Spleen (tissue), 11 donors: Measurements from ENCODE around the gene CFAP221. TPM values are rescaled to one million over a fixed set of nuclear protein-coding genes. Genes with fewer than 3 reads are reported as not detected.

Experiments used
- DNase-seq: peaks from one replicate; pipeline ENCODE4 v3.0.0-alpha.2; 2020
- H3K27ac ChIP-seq, 8 donors: fragments of 200-600 bp; sonication (generic) in 7 of 8; 1 replicate in 4 of 8; 2 replicates in 4 of 8; pipeline versions ENCODE4 v1.5.0 to v1.8.0; 2016 to 2021; ENCODE audit warnings: inconsistent platforms in 4 of 8, mild to moderate bottlenecking in 4 of 8, moderate library complexity in 1 of 8
- H3K27me3 ChIP-seq, 7 donors: fragments of 200-600 bp; sonication (generic) in 6 of 7; replicated peaks in 1 of 7; 1 replicate in 4 of 7; 2 replicates in 3 of 7; pipeline versions ENCODE4 v1.5.0 to v1.8.0; 2016 to 2021; ENCODE audit warnings: inconsistent platforms in 3 of 7, mild to moderate bottlenecking in 1 of 7
- H3K36me3 ChIP-seq, 6 donors: fragments of 200-600 bp; sonication (generic) in 5 of 6; 1 replicate in 4 of 6; 2 replicates in 2 of 6; pipeline versions ENCODE4 v1.5.0 to v1.8.0; 2016 to 2021; ENCODE audit warnings: inconsistent platforms in 2 of 6
- H3K4me1 ChIP-seq, 6 donors: fragments of 200-600 bp; sonication (generic) in 5 of 6; 1 replicate in 3 of 6; 2 replicates in 3 of 6; pipeline versions ENCODE4 v1.5.0 to v1.8.0; 2016 to 2021; ENCODE audit warnings: inconsistent platforms in 3 of 6
- H3K4me3 ChIP-seq, 8 donors: fragments of 200-600 bp; sonication (generic) in 7 of 8; 1 replicate in 4 of 8; 2 replicates in 4 of 8; pipeline versions ENCODE4 v1.5.0 to v1.8.0; 2016 to 2021; ENCODE audit warnings: inconsistent platforms in 4 of 8, mild to moderate bottlenecking in 4 of 8, moderate library complexity in 2 of 8
- H3K9me3 ChIP-seq, 8 donors: fragments of 200-600 bp; sonication (generic) in 7 of 8; 1 replicate in 4 of 8; 2 replicates in 4 of 8; pipeline versions ENCODE4 v1.5.0 to v1.8.0; 2016 to 2021; ENCODE audit warnings: inconsistent platforms in 4 of 8
- POLR2A ChIP-seq, 3 donors: fragments of 450-650 bp; IDR thresholded peaks; one replicate each; pipeline ENCODE4 v1.5.1; 2017; ENCODE audit warnings: antibody characterized with exemption in 3 of 3, mild to moderate bottlenecking in 1 of 3
- POLR2AphosphoS5 ChIP-seq, 3 donors: sonication (generic); formaldehyde crosslinking; IDR thresholded peaks; one replicate each; pipeline ENCODE4 v1.5.1; 2017; ENCODE audit warnings: antibody characterized with exemption in 3 of 3
- WGBS, 5 donors: extraction: QIAGEN DNeasy Blood & Tissue Kit in 3 of 5; methylation state at CpG; one replicate each; pipeline versions ENCODE4 v1.1.5 to v1.1.7; 2013 to 2018; 5-methylcytosine and 5-hydroxymethylcytosine counted together
- intact Hi-C: fragments of 100-400 bp; cut with DNase I; formaldehyde crosslinking; loops from one replicate; pipeline ENCODE4 v1.15.0; 2023; ENCODE audit warnings: low total_unique reads
- polyA plus RNA-seq, 3 donors: library from polyadenylated mRNA; stranded (reverse); fragments of 200-250 nt; gene quantifications; one replicate each; pipeline ENCODE4 v1.2.1, GENCODE V29; 2013
- total RNA-seq, 7 donors: library from RNA; depleted of rRNA in 3 of 7; stranded (reverse); fragments of >200 nt in 3 of 7; fragmentation: NEBNext Ultra II Directional in 4 of 7; extraction: Animal tissue kit (Norgen Biotek cat#: 25700) in 4 of 7; gene quantifications; one replicate each; pipeline versions ENCODE4 v1.1.0 to v1.2.1, GENCODE V29; 2016 to 2021
- TF ChIP-seq, protein P1 (sequence below), 11 experiments: fragments of 200-600 bp in 7 of 11; fragments of 450-650 bp in 4 of 11; sonication (generic) in 4 of 11; IDR thresholded peaks in 8 of 11; conservative IDR thresholded peaks in 3 of 11; 1 replicate in 7 of 11; 2 replicates in 4 of 11; pipeline versions ENCODE4 v1.4.0 to v1.8.0; 2016 to 2021; ENCODE audit warnings: antibody characterized with exemption in 11 of 11, inconsistent platforms in 4 of 11, mild to moderate bottlenecking in 1 of 11
- donor health status: healthy with polysubstance abuse.
- donor health status: DM: no; HTN: no; CAD: no; lungs with moderate emphysema.
- donor health status: DM: no; HTN: no; CAD: no.
- donor health status: Bipolar disorder and iron deficiency.
- donor health status: healthy.
- donor health status: DM: no; HTN: no; CAD: no.
- donor health status: DM: yes; HTN: yes; CAD: no.

CFAP221 gene
- total and polyA plus RNA-seq, 10 donors: 0.06 to 1.5 (median 0.55) TPM; not detected in 2

DNA sequence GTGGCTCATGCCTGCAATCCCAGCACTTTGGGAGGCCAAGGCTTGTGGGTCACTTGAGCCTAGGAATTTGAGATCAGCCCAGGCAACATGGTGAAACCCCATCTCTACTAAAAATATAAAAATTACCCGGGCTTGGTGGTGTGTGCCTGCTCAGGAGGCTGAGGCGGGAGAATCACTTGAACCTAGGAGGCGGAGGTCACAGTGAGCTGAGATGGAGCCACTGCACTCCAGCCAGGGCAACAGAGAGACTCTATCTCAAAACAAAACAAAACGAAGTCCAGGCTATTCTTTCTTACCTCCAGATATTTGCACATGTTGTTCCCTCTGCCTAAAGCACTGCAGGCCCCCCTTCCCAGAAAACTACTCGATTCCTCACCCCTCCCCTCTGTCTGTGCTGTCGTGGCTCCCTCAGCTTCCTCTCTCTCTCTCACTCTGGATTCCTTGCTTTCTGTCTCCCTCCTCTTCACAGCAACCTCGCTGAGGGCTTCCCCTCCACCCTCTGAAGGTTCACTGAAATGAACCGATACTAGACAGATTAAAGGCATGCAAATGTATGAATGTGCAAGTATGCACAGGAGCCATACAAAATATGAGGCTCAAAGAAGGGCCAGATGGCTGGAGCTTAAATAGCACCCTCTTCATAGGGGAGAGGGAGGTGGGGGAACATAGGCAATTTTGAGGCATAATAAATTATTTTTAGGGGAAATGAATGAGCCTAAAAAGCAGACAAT lies 153.2 kb downstream of the CFAP221 start:
- H3K4me3 ChIP-seq: no peak overlapping the region
- no peak for DNase-seq
- TF ChIP-seq, protein P1, sequence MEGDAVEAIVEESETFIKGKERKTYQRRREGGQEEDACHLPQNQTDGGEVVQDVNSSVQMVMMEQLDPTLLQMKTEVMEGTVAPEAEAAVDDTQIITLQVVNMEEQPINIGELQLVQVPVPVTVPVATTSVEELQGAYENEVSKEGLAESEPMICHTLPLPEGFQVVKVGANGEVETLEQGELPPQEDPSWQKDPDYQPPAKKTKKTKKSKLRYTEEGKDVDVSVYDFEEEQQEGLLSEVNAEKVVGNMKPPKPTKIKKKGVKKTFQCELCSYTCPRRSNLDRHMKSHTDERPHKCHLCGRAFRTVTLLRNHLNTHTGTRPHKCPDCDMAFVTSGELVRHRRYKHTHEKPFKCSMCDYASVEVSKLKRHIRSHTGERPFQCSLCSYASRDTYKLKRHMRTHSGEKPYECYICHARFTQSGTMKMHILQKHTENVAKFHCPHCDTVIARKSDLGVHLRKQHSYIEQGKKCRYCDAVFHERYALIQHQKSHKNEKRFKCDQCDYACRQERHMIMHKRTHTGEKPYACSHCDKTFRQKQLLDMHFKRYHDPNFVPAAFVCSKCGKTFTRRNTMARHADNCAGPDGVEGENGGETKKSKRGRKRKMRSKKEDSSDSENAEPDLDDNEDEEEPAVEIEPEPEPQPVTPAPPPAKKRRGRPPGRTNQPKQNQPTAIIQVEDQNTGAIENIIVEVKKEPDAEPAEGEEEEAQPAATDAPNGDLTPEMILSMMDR (IDR thresholded peaks at IDR 0.05 in 8 of 11, conservative IDR thresholded peaks at IDR 0.05 in 3 of 11): no peak
- peaks cover 0 to 27% (median 0%) of the 10 kb centered on the region in 7 donors for H3K27me3 ChIP-seq
- H3K9me3 ChIP-seq: no peaks in the 10 kb centered on the region
- H3K27ac ChIP-seq: no peak overlapping the region
- H3K4me1 ChIP-seq: peaks cover 0 to 12% (median 0%) of the 10 kb centered on the region in 6 donors
- H3K36me3 ChIP-seq: no peaks in the 10 kb centered on the region
- WGBS, 5 donors: 51 to 55% (median 52%) methylated on average over 8 of the region's 8 CpGs
- intact Hi-C loops: no loop called here

DNA sequence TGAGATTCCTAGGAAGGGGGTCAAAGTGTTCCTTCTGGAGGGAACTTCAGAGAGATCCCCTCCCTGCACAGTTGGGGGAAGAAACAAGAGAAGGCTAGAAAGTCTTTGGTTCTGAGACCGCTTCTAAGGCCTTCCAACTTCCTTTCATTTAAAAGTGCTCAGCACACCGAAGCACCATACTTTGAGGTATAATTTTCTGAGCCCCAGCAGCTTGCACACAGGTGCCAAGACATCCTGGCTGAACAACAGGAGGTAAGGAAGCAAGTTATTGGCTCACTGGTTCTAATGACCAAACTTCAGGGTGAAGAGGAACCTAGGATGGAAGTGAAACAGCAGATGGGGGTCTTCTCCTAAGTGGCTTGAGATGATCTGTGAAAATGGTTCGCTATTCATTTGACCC lies 154.0 kb downstream of the CFAP221 start:
- Histone ChIP-seq H3K4me1 (peaks cover 0 to 19% (median 0%) of the 10 kb centered on the region in 6 donors), H3K9me3 (no peaks in the 10 kb centered on the region), H3K27ac (no peak overlapping the region), H3K27me3 (peaks cover 0 to 29% (median 0%) of the 10 kb centered on the region in 7 donors), H3K36me3 (no peaks in the 10 kb centered on the region), H3K4me3 (no peak overlapping the region)
- TF ChIP-seq POLR2A (IDR thresholded peaks at IDR 0.05) (no peak), POLR2AphosphoS5 (IDR thresholded peaks at IDR 0.05) (no peak)
- TF ChIP-seq, protein P1 (IDR thresholded peaks at IDR 0.05 in 8 of 11, conservative IDR thresholded peaks at IDR 0.05 in 3 of 11): no peak
- intact Hi-C loops: no loop called here
- WGBS, 5 donors: 69 to 94% (median 81%) methylated on average over 3 of the region's 3 CpGs
- DNase-seq: no peak

DNA sequence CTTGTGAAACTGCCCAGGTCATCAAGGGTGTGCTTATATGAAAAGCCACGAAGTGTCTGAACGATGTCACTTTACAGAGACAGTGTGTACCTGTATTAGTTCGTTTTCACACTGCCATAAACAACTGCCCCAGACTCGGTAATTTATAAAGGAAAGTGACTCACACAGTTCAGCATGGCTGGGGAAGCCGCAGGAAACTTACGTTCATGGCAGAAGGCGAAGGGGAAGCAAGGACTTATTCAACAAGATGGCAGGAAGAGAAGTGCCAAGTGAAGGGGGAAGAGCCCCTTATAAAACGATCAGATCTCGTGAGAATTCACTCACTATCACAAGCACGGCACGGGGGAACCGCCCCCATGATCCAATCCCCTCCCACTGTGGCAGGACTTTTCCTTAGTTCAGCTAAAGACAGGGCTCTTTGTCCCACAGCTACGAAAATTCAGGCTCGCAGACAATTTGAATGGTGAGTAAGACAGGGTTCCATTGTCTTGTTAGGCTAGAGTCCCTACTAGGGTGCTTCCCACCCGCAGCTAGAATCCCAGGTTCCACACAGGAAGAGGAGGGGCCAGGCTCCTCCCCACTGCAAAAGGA lies 154.9 kb downstream of the CFAP221 start:
- no peaks in the 10 kb centered on the region for H3K36me3 ChIP-seq
- H3K4me1 ChIP-seq: peaks cover 0 to 19% (median 0%) of the 10 kb centered on the region in 6 donors
- intact Hi-C loops: no loop called here
- DNase-seq: no peak
- no peak for TF ChIP-seq POLR2A (IDR thresholded peaks at IDR 0.05)
- TF ChIP-seq, protein P1 (IDR thresholded peaks at IDR 0.05 in 8 of 11, conservative IDR thresholded peaks at IDR 0.05 in 3 of 11): no peak
- TF ChIP-seq POLR2AphosphoS5 (IDR thresholded peaks at IDR 0.05): no peak
- no peaks in the 10 kb centered on the region for H3K9me3 ChIP-seq
- no peak overlapping the region for H3K27ac ChIP-seq
- H3K4me3 ChIP-seq: no peak overlapping the region
- H3K27me3 ChIP-seq: peaks cover 0 to 29% (median 0%) of the 10 kb centered on the region in 7 donors
- 55 to 73% (median 72%) methylated on average over 15 of the region's 15 CpGs for WGBS, 5 donors

DNA sequence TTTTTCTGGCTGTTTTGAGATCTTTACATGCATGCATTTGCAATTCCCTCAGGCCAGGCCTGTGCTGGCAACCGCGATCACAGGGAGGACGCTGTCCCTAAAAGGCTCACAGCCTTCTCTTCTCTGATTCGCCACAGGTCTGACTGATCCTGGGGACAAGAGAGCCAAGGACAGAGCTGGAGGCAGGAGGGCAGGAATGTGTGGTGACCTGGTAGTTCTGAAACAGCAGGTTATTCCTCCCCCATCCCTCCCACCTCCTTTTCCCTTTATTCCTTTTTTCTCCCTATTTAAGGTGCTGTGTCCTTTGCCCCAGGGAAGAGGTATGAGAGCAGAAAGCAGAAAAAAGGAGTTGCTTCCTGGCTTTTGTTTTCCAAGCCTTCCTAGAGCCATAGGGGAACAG lies 156.6 kb downstream of the CFAP221 start:
- intact Hi-C loops: loop anchor here (5.0 to 10.0 kb wide), 2 partner anchors 121 to 474 kb away; no protein-coding TSS in a partner anchor
- DNase-seq: no peak
- Histone ChIP-seq H3K36me3 (peaks cover 0 to 3% (median 0%) of the 10 kb centered on the region in 6 donors), H3K9me3 (peaks cover 0 to 11% (median 6%) of the 10 kb centered on the region in 8 donors), H3K4me1 (peaks cover 0 to 9% (median 0%) of the 10 kb centered on the region in 6 donors), H3K4me3 (no peak overlapping the region), H3K27me3 (peaks cover 0 to 22% (median 0%) of the 10 kb centered on the region in 7 donors), H3K27ac (no peak overlapping the region)
- no peak for TF ChIP-seq POLR2A (IDR thresholded peaks at IDR 0.05)
- TF ChIP-seq POLR2AphosphoS5 (IDR thresholded peaks at IDR 0.05): no peak
- 86 to 99% (median 94%) methylated on average over 4 of the region's 4 CpGs for WGBS, 5 donors
